Measurements from ENCODE around the gene XPO4. TPM values are rescaled to one million over a fixed set of nuclear protein-coding genes. Genes with fewer than 3 reads are reported as not detected.

Gene XPO4
- total RNA-seq, 1 experiment from 2014 or later: 39.9 TPM

- H3K9ac ChIP-seq (ENCODE audit: low read length): no peak overlapping the region
- no peaks in the 10 kb centered on the region for H3K79me2 ChIP-seq (ENCODE audit: low read length)
- POLR2A ChIA-PET (ENCODE audit: unreplicated experiment): no interaction called here
- H3K4me1 ChIP-seq (ENCODE audit: insufficient read depth, low read length): peaks cover 2% of the 10 kb centered on the region; the same call in 1 of the 2 replicates
- H3K4me2 ChIP-seq (ENCODE audit: low read length): no peak overlapping the region
- CTCF ChIA-PET: interaction anchor here (0.9 kb wide), 1 partner anchor 127 kb away, joined by 4 read pairs; no protein-coding TSS in a partner anchor
- no peaks in the 10 kb centered on the region for H3K27me3 ChIP-seq (ENCODE audit: low read length)
- H3F3A ChIP-seq (ENCODE audit: low read length, unreplicated experiment): no peaks in the 10 kb centered on the region
- peaks cover 4% of the 10 kb centered on the region; the same call in 1 of the 2 replicates for H3K36me3 ChIP-seq (ENCODE audit: low read depth, low read length)
- no TSS peak for BruUV-seq (replicated peaks)
- H3K4me3 ChIP-seq (ENCODE audit: low read length): no peak overlapping the region
- ATAC-seq: no peak
- H3K27ac ChIP-seq (ENCODE audit: low read length): no peak overlapping the region
- no peak overlapping the region for H2AFZ ChIP-seq (ENCODE audit: low read length)
- no peaks in the 10 kb centered on the region for H4K20me1 ChIP-seq (ENCODE audit: low read length)
- TF ChIP-seq CTCF (conservative IDR thresholded peaks at IDR 0.05; ENCODE audit: low read depth, low read length): no peak
- no peak for TF ChIP-seq EZH2phosphoT487 (IDR thresholded peaks at IDR 0.05; ENCODE audit: borderline replicate concordance, low read length)
- no peak for TF ChIP-seq EZH2 (IDR thresholded peaks at IDR 0.05; ENCODE audit: low read length, unreplicated experiment)
- DNase-seq: no peak
- intact Hi-C loops (cut with micrococcal nuclease): loop anchor here (5.0 kb wide), 1 partner anchor 644 kb away; no protein-coding TSS in a partner anchor
- H3K9me2 ChIP-seq (replicated peaks; ENCODE audit: low read length): no peaks in the 10 kb centered on the region
- no peaks in the 10 kb centered on the region for H3K9me3 ChIP-seq (ENCODE audit: low read length)
These were observed 76.2 kb downstream of the XPO4 start for GRCh38 chr13:20826301-20826700.

GRCh38 chr13:20825477-20825875, 77.1 kb downstream of the XPO4 start:
- TF ChIP-seq EZH2 (IDR thresholded peaks at IDR 0.05; ENCODE audit: low read length, unreplicated experiment) (no peak), CTCF (conservative IDR thresholded peaks at IDR 0.05; ENCODE audit: low read depth, low read length) (no peak), EZH2phosphoT487 (IDR thresholded peaks at IDR 0.05; ENCODE audit: borderline replicate concordance, low read length) (no peak)
- intact Hi-C loops (cut with micrococcal nuclease): loop anchor here (5.0 kb wide), 1 partner anchor 643 kb away; no protein-coding TSS in a partner anchor
- H3K9me3 ChIP-seq (ENCODE audit: low read length): no peaks in the 10 kb centered on the region
- H3K9me2 ChIP-seq (replicated peaks; ENCODE audit: low read length): no peaks in the 10 kb centered on the region
- no peak overlapping the region for H2AFZ ChIP-seq (ENCODE audit: low read length)
- no peak overlapping the region for H3K4me2 ChIP-seq (ENCODE audit: low read length)
- H3K27me3 ChIP-seq (ENCODE audit: low read length): no peaks in the 10 kb centered on the region
- H3K4me1 ChIP-seq (ENCODE audit: insufficient read depth, low read length): no peaks in the 10 kb centered on the region
- no peaks in the 10 kb centered on the region for H3F3A ChIP-seq (ENCODE audit: low read length, unreplicated experiment)
- H4K20me1 ChIP-seq (ENCODE audit: low read length): no peaks in the 10 kb centered on the region
- H3K79me2 ChIP-seq (ENCODE audit: low read length): no peaks in the 10 kb centered on the region
- ATAC-seq: no peak
- no peak for DNase-seq
- POLR2A ChIA-PET (ENCODE audit: unreplicated experiment): no interaction called here
- H3K9ac ChIP-seq (ENCODE audit: low read length): no peak overlapping the region
- no peak overlapping the region for H3K4me3 ChIP-seq (ENCODE audit: low read length)
- H3K27ac ChIP-seq (ENCODE audit: low read length): no peak overlapping the region
- no TSS peak for BruUV-seq (replicated peaks)
- CTCF ChIA-PET: no interaction called here
- H3K36me3 ChIP-seq (ENCODE audit: low read depth, low read length): peaks cover 8% of the 10 kb centered on the region; the same call in 1 of the 2 replicates

DNA sequence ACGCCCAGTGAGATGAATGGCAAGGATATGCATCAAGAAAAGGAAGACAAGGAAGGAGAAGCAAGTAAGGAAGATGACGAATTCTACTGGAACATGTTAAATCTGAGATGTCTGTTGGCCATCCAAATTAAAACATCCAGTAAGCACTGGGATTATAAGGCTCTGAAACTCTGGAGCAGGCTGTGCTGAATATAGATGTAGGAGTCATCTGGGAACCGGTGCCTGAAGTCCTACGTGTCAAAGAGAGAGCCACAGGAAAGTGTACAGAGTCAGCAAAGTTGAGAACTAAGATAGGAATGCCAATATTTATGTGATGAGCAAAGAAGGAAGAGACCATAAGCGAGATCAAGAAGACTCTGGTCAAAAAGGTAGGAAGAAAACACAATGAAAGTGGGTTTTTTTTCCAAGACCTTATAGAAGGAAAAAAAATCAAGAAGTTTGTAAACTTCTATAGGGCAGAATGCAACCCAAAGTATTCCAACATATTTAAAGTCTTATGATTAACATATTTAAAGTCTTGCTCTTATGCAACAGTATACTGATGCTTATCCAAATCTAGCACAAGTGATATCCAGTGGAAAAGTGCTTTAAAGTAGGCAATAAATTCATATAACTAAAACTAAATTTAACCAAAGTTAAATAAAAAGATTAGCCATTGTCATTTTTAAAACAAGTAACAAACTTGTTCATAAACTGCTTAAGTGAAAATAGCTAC, 77.6 kb downstream of the XPO4 start:
- ChIA-PET CTCF (no interaction called here), POLR2A (ENCODE audit: unreplicated experiment) (no interaction called here)
- no TSS peak for BruUV-seq (replicated peaks)
- no peaks in the 10 kb centered on the region for H3K27me3 ChIP-seq (ENCODE audit: low read length)
- no peaks in the 10 kb centered on the region for H3K9me2 ChIP-seq (replicated peaks; ENCODE audit: low read length)
- no peak overlapping the region for H3K27ac ChIP-seq (ENCODE audit: low read length)
- ATAC-seq: no peak
- H2AFZ ChIP-seq (ENCODE audit: low read length): no peak overlapping the region
- no peaks in the 10 kb centered on the region for H3K9me3 ChIP-seq (ENCODE audit: low read length)
- no peaks in the 10 kb centered on the region for H3F3A ChIP-seq (ENCODE audit: low read length, unreplicated experiment)
- no peaks in the 10 kb centered on the region for H3K79me2 ChIP-seq (ENCODE audit: low read length)
- no peak for TF ChIP-seq EZH2phosphoT487 (IDR thresholded peaks at IDR 0.05; ENCODE audit: borderline replicate concordance, low read length)
- TF ChIP-seq EZH2 (IDR thresholded peaks at IDR 0.05; ENCODE audit: low read length, unreplicated experiment): no peak
- no peak for TF ChIP-seq CTCF (conservative IDR thresholded peaks at IDR 0.05; ENCODE audit: low read depth, low read length)
- H3K4me3 ChIP-seq (ENCODE audit: low read length): no peak overlapping the region
- H3K9ac ChIP-seq (ENCODE audit: low read length): no peak overlapping the region
- H3K4me1 ChIP-seq (ENCODE audit: insufficient read depth, low read length): no peaks in the 10 kb centered on the region
- no peaks in the 10 kb centered on the region for H4K20me1 ChIP-seq (ENCODE audit: low read length)
- DNase-seq: no peak
- H3K4me2 ChIP-seq (ENCODE audit: low read length): no peak overlapping the region
- intact Hi-C loops (cut with micrococcal nuclease): loop anchor here (5.0 kb wide), 1 partner anchor 643 kb away; no protein-coding TSS in a partner anchor
- peaks cover 13% of the 10 kb centered on the region; the same call in 1 of the 2 replicates for H3K36me3 ChIP-seq (ENCODE audit: low read depth, low read length)

Measured in PC-3 (cell line).